GM12891 (cell line): ENCODE results near the gene ABHD5.

Experiments used
- DNase-seq: peaks from one replicate; pipeline ENCODE4 v3.0.0; 2011; ENCODE audit warnings: low spot score; ENCODE audit not compliant: insufficient read length
- FAIRE-seq: peaks from 2 replicates; lab custom pipeline; 2011; peaks lifted over from hg19 to GRCh38; lab: Jason Lieb, UNC
- PAX5 ChIP-seq: IDR thresholded peaks from 2 replicates; pipeline ENCODE4 v1.6.1; 2011; ENCODE audit warnings: low read length, moderate library complexity, mild to moderate bottlenecking; ENCODE audit not compliant: insufficient read depth, severe bottlenecking
- POLR2A ChIP-seq: IDR thresholded peaks from 2 replicates; pipeline ENCODE4 v1.6.1; 2011; ENCODE audit warnings: low read depth, low read length, control low read depth
- POLR2AphosphoS5 ChIP-seq: IDR thresholded peaks from 2 replicates; pipeline ENCODE4 v1.6.1; 2011; ENCODE audit warnings: low read depth, low read length, control low read depth
- POU2F2 ChIP-seq: IDR thresholded peaks from 2 replicates; pipeline ENCODE4 v1.6.1; 2011; ENCODE audit warnings: low read depth, mild to moderate bottlenecking, control low read depth, low read length, moderate library complexity
- SPI1 ChIP-seq: IDR thresholded peaks from 2 replicates; pipeline ENCODE4 v1.6.1; 2011; ENCODE audit warnings: low read depth, low read length, control low read depth
- TAF1 ChIP-seq: IDR thresholded peaks from 2 replicates; pipeline ENCODE4 v1.6.1; 2011; ENCODE audit warnings: low read depth, low read length, control low read depth

Gene ABHD5

DNA sequence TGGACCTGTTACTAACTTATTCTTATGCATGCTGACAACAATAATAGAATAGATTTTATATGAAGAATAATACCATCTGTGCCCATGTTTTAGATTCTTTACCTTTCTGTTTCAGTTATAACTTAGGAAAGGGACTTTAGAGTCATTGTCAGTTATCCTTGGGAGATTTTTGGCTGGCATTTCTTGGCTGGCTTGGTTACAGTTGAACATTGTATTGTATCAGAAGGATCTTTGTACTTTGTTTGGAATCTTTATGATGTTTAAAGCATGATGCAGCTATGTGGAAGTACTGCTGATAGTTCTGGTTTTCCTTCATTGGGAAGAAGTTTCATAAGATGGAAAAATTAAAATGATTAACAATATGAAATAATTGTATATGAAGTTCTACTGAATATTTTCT, 19.9 kb downstream of the ABHD5 start:
- DNase-seq = no peak
- FAIRE-seq = no peak
- TF ChIP-seq PAX5 (no peak), SPI1 (no peak), TAF1 (no peak), POLR2AphosphoS5 (no peak), POLR2A (no peak), POU2F2 (no peak)

DNA sequence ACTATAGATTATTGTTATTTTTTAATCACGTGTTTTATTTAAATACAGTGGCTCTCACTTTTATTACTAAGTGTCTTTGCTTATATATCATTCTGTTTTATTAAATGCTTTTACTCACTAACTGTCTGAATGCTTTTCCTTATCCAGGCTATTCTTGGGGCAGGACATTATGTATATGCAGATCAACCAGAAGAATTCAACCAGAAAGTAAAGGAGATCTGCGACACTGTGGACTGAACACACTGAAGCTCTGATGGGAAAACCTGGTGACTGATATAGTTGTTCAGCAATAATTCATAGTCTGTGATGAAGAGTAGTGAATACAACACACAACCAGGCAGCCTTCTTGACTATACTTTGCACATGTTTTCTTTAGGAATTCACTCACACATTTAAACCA, 27.6 kb downstream of the ABHD5 start:
- TF ChIP-seq POU2F2 = no peak
- no peak for TF ChIP-seq POLR2A
- TF ChIP-seq TAF1 = no peak
- no peak for TF ChIP-seq SPI1
- no peak for TF ChIP-seq PAX5
- no peak for TF ChIP-seq POLR2AphosphoS5
- DNase-seq (no peak), FAIRE-seq (no peak)

DNA sequence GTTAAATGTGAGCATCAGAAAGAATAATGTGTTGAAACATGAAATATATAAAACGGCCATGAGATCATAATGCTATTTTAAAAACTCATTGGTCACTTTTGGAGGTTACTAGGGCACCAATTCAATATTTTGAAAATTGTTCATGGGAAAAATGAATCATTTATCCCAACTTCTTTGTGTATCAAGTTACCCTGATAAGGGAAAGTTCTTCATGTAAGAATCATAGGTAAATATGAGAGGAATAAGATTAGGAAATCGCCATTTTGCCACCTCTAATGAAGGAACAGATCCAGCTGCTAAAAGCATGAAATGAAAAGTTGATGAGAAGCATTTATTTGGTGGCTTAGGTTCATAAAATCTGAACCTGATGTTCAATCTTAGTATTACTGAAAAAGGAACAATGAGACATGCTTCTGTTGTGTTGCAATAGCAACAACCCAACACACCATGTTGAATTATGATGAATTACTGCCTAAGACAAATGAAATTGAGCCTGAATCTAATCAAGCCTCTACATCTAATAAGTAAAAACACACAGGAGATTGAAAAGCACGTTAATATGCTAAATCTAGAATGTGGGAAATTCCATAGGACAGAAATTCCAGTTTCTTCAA, 32.5 kb downstream of the ABHD5 start:
- no peak for TF ChIP-seq TAF1
- DNase-seq = no peak
- no peak for FAIRE-seq

DNA sequence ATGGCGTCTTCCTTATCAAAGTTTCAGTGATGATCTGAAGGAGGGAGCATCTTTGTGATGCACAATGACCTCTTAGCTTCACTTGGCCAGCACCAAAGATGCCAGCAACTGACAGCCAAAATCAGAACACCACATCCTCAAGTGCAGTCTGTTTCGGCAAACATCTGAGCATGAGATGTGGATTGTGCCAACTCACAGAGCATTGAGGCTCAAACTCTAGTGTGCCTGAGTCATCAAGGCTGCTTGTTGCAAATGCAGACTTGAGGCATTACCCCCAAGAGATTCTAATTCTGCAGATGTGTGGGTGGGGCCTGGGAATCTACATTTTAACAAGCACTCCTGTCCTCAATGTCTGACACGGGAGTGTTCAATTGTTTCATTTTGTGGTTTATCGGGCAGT, 35.8 kb downstream of the ABHD5 start:
- no peak for FAIRE-seq
- no peak for TF ChIP-seq POLR2AphosphoS5
- no peak for TF ChIP-seq SPI1
- TF ChIP-seq TAF1 = no peak
- TF ChIP-seq POLR2A = no peak
- TF ChIP-seq PAX5 = no peak
- TF ChIP-seq POU2F2 = no peak

DNA sequence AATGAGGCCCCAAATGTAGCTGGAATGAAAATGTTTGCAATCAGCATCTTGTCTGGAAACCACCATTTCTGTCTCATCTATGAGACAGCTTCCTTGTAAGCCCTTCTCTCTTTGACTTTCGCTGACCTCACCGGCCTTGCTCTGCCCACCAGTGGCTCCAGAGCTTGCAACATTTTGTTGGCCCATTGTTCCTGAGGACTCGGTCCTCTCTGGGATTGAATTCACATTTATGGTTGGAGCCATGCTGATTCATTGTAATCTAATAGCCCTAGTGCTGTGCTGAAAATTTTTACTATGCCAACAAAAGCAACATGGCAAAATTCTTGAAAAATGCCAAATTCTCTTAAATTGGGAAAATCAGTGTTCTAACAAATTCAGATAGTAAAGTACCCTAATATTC, 37.2 kb downstream of the ABHD5 start:
- TF ChIP-seq PAX5 (no peak), POLR2A (no peak), SPI1 (no peak), POLR2AphosphoS5 (no peak)
- FAIRE-seq (no peak), DNase-seq (no peak)

More for the DNA sequence above, 35.8 kb downstream of the ABHD5 start:
- no peak for DNase-seq

DNA sequence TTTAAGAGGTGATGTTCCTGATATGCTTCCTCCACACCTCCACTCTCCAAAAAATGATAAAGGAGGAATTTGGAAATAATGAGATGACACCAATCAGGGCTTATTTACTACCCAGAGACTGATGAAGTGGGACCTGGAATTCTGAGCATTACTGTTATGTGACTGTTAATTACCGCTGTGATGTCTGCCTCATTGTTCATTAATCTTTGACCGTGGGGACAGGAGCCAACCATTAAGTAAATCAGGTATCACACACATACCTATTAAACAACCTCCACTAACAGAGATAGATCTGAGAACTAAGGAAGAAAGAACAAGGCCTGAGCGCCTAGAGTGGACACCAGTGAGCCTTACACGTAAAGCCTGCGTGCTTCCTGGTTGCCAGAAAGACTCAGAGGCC, 37.7 kb downstream of the ABHD5 start:
- no peak for DNase-seq

DNA sequence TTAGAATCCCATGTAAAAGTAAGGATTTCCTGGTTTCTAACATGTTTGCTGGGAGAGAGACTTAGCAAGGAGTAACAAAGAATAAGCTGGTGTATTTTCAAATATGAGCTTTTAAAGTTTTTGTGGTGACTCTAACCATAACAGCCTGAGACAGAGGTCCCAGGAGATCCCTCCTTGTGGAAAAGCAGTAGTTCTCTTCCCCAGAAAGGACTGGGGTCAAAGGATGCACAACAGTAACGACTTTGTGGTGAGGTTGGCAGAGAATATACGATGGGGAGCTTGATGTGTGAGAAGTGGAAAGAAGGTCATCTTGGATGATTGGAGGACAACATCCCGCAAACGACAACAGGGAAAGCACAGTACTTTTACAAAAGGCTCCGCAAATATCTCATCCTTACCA, 38.2 kb downstream of the ABHD5 start:
- FAIRE-seq (no peak), DNase-seq (no peak)
- TF ChIP-seq POLR2AphosphoS5 = no peak
- no peak for TF ChIP-seq SPI1
- no peak for TF ChIP-seq POU2F2
- TF ChIP-seq PAX5 = no peak
- TF ChIP-seq POLR2A = no peak
- no peak for TF ChIP-seq TAF1

More for the DNA sequence above, 37.7 kb downstream of the ABHD5 start:
- no peak for FAIRE-seq
- no peak for TF ChIP-seq SPI1
- no peak for TF ChIP-seq TAF1
- no peak for TF ChIP-seq PAX5
- TF ChIP-seq POLR2A = no peak
- TF ChIP-seq POU2F2 = no peak
- no peak for TF ChIP-seq POLR2AphosphoS5

DNA sequence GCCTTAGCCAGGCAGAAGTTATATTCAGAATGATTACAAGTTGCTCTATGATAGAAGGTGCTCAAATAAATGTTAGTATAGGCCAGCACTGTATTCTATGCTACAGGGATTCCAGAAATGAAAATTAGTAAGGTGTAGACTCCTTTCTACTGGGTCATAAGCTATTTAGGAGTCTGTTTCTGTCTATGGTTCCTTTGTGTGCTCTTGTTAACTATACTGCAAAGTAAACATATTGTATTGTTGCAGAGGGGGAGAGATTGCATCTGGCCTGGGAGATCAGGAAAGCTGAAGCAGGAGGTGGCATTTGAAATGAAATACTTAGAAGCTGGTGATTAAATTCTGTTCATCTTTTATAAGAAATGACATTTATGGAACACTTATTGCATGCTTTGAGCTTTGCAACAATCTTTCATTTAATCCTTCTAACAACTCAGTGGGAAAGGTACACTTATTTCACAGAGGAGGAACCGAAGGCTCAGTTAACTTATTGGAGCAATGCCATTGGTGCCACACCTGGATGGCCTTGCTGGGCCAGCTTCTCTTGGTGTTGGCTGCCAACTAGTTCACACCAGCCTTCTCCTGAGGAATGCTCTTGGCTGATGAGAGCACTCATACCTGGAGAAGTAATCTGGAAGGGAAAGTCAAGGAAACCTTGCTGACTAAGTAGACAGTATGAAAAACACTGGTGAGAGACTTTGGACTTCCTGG, 39.1 kb downstream of the ABHD5 start:
- TF ChIP-seq POLR2A (no peak), POLR2AphosphoS5 (no peak), TAF1 (no peak), SPI1 (no peak), POU2F2 (no peak), PAX5 (no peak)
- FAIRE-seq = no peak
- no peak for DNase-seq

DNA sequence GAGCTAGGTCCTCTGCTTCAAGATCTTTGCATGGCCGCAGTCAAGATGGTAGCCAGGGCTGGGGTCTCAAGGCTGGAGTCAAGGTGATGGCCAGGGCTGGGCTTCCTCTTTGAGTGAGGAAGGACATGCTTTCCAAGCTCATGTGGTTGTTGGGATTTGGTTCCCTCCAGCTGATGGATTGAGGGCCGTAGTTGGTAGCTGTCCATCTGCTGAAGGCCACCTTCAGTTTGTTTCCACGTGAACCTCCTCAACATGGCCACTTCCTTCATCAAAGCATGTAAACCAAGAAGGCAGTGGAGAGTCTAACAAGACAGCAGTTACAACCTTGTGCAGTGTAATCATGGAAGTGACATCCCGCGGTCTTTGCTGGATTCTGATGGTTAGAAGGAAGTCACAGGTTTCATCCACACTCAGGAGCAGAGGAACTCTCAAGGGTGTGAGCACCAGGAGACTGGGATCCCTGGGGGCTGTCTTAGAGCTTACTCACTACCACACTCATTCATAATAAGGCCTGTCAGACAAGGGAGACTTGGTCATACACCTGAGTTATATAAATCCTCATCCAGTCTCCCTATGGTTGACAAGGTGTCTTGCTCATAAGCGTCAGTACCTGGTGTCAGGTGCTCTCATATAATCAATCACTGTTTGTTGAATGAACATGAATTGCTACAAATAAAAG, 42.1 kb downstream of the ABHD5 start:
- no peak for FAIRE-seq
- TF ChIP-seq SPI1 (no peak), POLR2A (no peak), PAX5 (no peak), TAF1 (no peak), POU2F2 (no peak), POLR2AphosphoS5 (no peak)
- no peak for DNase-seq

DNA sequence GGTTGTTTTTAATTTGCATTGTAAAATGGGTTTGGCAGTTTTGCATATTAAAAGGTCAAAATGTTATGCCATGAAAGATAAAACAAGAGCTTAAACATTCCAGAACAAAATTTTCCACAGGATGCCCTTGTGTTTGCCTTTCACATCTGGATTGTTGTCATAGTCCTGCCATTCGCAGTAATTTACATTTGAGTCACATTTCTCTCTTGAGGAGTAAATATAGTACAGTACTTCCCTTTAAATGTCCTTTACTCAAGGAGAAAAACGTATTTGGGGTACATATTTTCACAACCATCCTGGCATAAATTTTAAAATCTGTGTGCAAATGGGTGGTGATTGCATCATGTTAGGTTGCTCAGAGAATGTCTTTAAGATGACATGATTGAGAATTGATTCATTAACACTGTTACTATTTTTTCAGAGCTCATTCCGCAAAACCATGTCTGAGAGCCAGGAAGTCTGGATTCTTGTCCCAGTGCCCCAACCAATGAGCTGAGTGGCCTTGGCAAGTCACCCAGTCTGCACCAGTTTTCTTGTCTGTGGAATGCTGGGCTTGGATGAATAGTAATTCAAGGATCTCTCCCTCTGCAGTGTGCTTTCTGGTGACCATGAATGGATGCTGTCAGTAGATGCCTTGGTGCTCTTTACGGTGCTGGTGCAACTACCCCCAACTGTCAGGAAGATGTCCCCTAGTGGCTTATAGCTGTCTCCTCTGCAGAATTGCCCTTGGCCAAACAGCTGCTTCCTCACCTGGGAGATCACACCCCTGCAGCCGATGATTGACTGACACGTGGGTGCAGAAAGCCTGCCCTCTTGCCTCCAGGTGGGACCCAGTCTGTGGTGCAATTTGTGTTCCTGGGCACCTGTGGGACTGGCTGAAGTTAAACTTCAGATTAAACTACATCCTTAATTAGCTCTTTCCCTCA, 43.0 kb downstream of the ABHD5 start:
- TF ChIP-seq POU2F2 (no peak), POLR2A (no peak), PAX5 (no peak), TAF1 (no peak), POLR2AphosphoS5 (no peak), SPI1 (no peak)
- DNase-seq = no peak

More for the DNA sequence above, 43.0 kb downstream of the ABHD5 start:
- no peak for FAIRE-seq
